Bronchial epithelial cell (primary cell): ENCODE measurements around the gene SLC9A9. TPM values are rescaled to one million over a fixed set of nuclear protein-coding genes. Genes with fewer than 3 reads are reported as not detected.

Experiments used
- total RNA-seq: library from RNA; depleted of rRNA; stranded (reverse); fragments of >200 nt; gene quantifications from 2 replicates; pipeline ENCODE4 v1.2.1, GENCODE V29; 2014

SLC9A9 gene
- total RNA-seq, 1 donor from 2014 or later: 1.3 TPM

Other genes starting within 250 kb of the SLC9A9 start
- gene DIPK2A, start 123.4 kb upstream of the SLC9A9 start, total RNA-seq: 19.0 and 35.5 TPM in 2 replicates